Measurements from ENCODE around the gene MYBL2.

MYBL2 gene

GRCh38 chr20:43682446-43682845, 15.5 kb downstream of the MYBL2 start:
- no peak for DNase-seq (ENCODE audit: low spot score)

GRCh38 chr20:43686820-43687219, 19.9 kb downstream of the MYBL2 start:
- no peak for DNase-seq (ENCODE audit: low spot score)

- no peak for DNase-seq (ENCODE audit: low spot score)
Measured at GRCh38 chr20:43689165-43689564, 22.3 kb downstream of the MYBL2 start.

GRCh38 chr20:43690943-43691598, 24.2 kb downstream of the MYBL2 start:
- DNase-seq (ENCODE audit: low spot score) = no peak

- DNase-seq (ENCODE audit: low spot score) = peak; percentile 50
Measured at GRCh38 chr20:43691928-43692524, 25.1 kb downstream of the MYBL2 start.

- DNase-seq (ENCODE audit: low spot score) = no peak
Measured at GRCh38 chr20:43694763-43695162, 27.8 kb downstream of the MYBL2 start.

- no peak for DNase-seq (ENCODE audit: low spot score)
Measured at GRCh38 chr20:43695571-43695970, 28.7 kb downstream of the MYBL2 start.

- no peak for DNase-seq (ENCODE audit: low spot score)
Measured at GRCh38 chr20:43699941-43700565, 33.1 kb downstream of the MYBL2 start.

- DNase-seq (ENCODE audit: low spot score) = no peak
Measured at GRCh38 chr20:43700627-43701026, 33.7 kb downstream of the MYBL2 start.

GRCh38 chr20:43702502-43702901, 35.6 kb downstream of the MYBL2 start:
- no peak for DNase-seq (ENCODE audit: low spot score)

- DNase-seq (ENCODE audit: low spot score) = no peak
Measured at GRCh38 chr20:43710370-43711044, 43.6 kb downstream of the MYBL2 start.

GRCh38 chr20:43711098-43711654, 44.3 kb downstream of the MYBL2 start:
- no peak for DNase-seq (ENCODE audit: low spot score)

GRCh38 chr20:43715044-43715443, 48.1 kb downstream of the MYBL2 start:
- DNase-seq (ENCODE audit: low spot score) = no peak

GRCh38 chr20:43715511-43715910, 48.6 kb downstream of the MYBL2 start:
- no peak for DNase-seq (ENCODE audit: low spot score)

- DNase-seq (ENCODE audit: low spot score) = no peak
Measured at GRCh38 chr20:43716123-43716522, 49.2 kb downstream of the MYBL2 start.

- DNase-seq (ENCODE audit: low spot score) = no peak
Measured at GRCh38 chr20:43716757-43717615, 50.1 kb downstream of the MYBL2 start.

- DNase-seq (ENCODE audit: low spot score) = no peak
Measured at GRCh38 chr20:43717616-43717995, 50.7 kb downstream of the MYBL2 start.

- DNase-seq (ENCODE audit: low spot score) = no peak
Measured at GRCh38 chr20:43720007-43720406, 53.1 kb downstream of the MYBL2 start.

- no peak for DNase-seq (ENCODE audit: low spot score)
Measured at GRCh38 chr20:43721097-43721428, 54.1 kb downstream of the MYBL2 start.

- DNase-seq (ENCODE audit: low spot score) = no peak
Measured at GRCh38 chr20:43721429-43722152, 54.7 kb downstream of the MYBL2 start.

GRCh38 chr20:43722153-43722505, 55.2 kb downstream of the MYBL2 start:
- DNase-seq (ENCODE audit: low spot score) = no peak
